ENCODE data around the gene RND1. TPM values are rescaled to one million over a fixed set of nuclear protein-coding genes. Genes with fewer than 3 reads are reported as not detected.

RND1 gene
- total and polyA plus RNA-seq, 2 of the 8 experiments (the other 6 are each of a cell fraction or from before 2014, with no cell fraction given) = 15.8 to 17.1 TPM

DNA sequence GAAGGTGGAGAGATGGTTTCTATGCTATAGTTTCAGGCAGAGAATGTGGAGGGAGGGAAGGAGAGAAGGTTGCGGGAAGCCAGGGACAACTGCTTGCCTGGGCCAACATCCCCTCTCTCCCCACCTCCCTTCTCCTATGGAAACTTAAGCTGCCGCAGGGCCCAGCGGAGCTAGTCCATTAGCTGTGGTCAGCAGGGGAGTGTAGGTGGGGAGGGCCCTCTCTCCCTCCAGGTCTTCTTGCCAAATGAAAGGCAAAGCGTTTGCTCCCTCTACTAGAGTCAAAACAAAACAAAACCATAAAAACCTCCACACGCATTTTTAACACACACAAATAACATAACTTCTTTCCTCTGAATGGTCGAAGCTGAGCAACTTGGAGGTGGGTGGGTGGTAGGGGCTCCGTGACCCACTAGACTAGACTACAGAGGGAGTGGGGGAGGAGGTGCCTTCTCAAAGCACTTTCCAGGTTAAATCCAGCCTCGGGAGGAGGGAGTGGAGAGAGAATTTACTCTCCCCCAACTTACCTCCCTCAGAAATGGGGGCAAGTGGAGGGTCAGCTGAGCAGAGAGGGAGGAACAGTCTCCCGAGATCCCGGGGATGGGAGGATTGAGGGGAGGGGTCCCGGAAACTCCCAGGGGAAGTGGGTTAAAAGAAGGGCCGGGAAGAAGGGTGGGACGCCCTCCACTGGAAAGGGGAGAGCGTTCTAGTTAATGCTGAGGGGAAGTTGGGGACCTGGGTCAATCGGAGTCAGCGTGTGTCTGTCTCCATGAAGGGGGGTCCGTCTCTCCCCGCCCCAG is 52.0 kb downstream of the RND1 start (continued):
- TF ChIP-seq CTCF (IDR thresholded peaks at IDR 0.05; ENCODE audit: control extremely low read depth in 1 of 3, insufficient read depth in 1 of 3, low read depth in 1 of 3, low read length in 3 of 3) (0 out of 4 replicates have a peak, but pooled peaks of 1 of the 3 experiments have one; percentile 15), HDAC6 (IDR thresholded peaks at IDR 0.05; ENCODE audit: low read depth, low read length) (no peak), KDM1A (IDR thresholded peaks at IDR 0.05; ENCODE audit: borderline replicate concordance, low read length) (0 out of 2 replicates have a peak, but pooled peaks have one; percentile 33), POU5F1 (IDR thresholded peaks at IDR 0.05; ENCODE audit: low read depth, low read length) (no peak), EGR1 (IDR thresholded peaks at IDR 0.05; ENCODE audit: borderline replicate concordance, low read depth, low read length) (peak; percentile 83), ATF2 (IDR thresholded peaks at IDR 0.05; ENCODE audit: low read length) (no peak), FOSL1 (IDR thresholded peaks at IDR 0.05; ENCODE audit: insufficient read depth, low read depth, low read length) (no peak), BRCA1 (IDR thresholded peaks at IDR 0.05; ENCODE audit: low read depth, low read length) (no peak), KDM4A (IDR thresholded peaks at IDR 0.05; ENCODE audit: low read depth, low read length, severe bottlenecking) (peak; percentile 24)
